ENCODE measurements around the gene DEPDC5. TPM values are rescaled to one million over a fixed set of nuclear protein-coding genes. Genes with fewer than 3 reads are reported as not detected.
"Not testable (repeated sequence)": the region's sequence is repeated elsewhere in the genome, so short reads cannot be mapped to it uniquely, and the experiment has no call there.

The DEPDC5 gene
- total RNA-seq, result 33.0 and 39.8 TPM in 2 replicates
- long read RNA-seq, partial matches to known transcripts, result 8 of 13 reads
- long read RNA-seq, other reads (novel, unspliced or antisense), result 3 of 13 reads

GRCh38 chr22:31753634-31754501 is at the start of gene DEPDC5:
TSS of gene DEPDC5 (plus strand) at chr22:31754019. CDS start at chr22:31754922, 903 bp downstream.
- no peak for TF ChIP-seq CTCF (IDR thresholded peaks at IDR 0.05; ENCODE audit: unreplicated experiment)
- H3K9me3 Mint-ChIP-seq (ENCODE audit: low read depth), result no peaks in the 10 kb centered on the region
- peak within 1 kb of the TSS; percentile 99 for H3K27ac Mint-ChIP-seq
- H3K4me3 Mint-ChIP-seq (ENCODE audit: low read depth), result peak within 1 kb of the TSS; percentile 82
- no peaks in the 10 kb centered on the region for H3K36me3 Mint-ChIP-seq (ENCODE audit: insufficient read depth)
- no peaks in the 10 kb centered on the region for H3K27me3 Mint-ChIP-seq
- peaks cover 36% of the 10 kb centered on the region for H3K4me1 Mint-ChIP-seq (ENCODE audit: low read depth)
- peak; percentile 96 for DNase-seq (ENCODE audit: low spot score, unreplicated experiment)

DNA sequence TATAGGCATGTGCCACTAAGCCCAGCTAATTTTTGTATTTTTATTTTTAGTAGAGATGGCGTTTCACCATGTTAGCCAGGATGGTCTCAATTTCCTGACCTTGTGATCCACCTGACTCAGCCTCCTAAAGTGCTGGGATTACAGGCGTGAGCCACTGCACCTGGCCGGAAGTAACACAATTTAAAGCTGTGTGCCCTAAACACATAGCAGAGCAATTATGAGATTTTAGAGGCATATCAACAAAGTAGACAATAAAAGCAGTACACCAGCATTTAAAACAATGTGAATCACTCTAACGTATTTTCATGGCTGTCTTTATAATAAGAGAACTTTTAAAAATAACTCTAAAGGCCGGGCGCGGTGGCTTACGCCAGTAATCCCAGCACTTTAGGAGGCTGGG is 46.3 kb upstream of the DEPDC5 start:
- Mint-ChIP-seq H3K27ac (no peak overlapping the region), H3K27me3 (no peaks in the 10 kb centered on the region), H3K9me3 (ENCODE audit: low read depth) (no peaks in the 10 kb centered on the region), H3K4me3 (ENCODE audit: low read depth) (no peak overlapping the region), H3K36me3 (ENCODE audit: insufficient read depth) (peaks cover 21% of the 10 kb centered on the region), H3K4me1 (ENCODE audit: low read depth) (no peaks in the 10 kb centered on the region)
- no peak for DNase-seq (ENCODE audit: low spot score, unreplicated experiment)
- TF ChIP-seq CTCF (IDR thresholded peaks at IDR 0.05; ENCODE audit: unreplicated experiment), result no peak

- not testable (repeated sequence) for H3K9me3 Mint-ChIP-seq (ENCODE audit: low read depth); H3K4me3 Mint-ChIP-seq (ENCODE audit: low read depth); DNase-seq (ENCODE audit: low spot score, unreplicated experiment); H3K27ac Mint-ChIP-seq; H3K4me1 Mint-ChIP-seq (ENCODE audit: low read depth); H3K27me3 Mint-ChIP-seq
- H3K36me3 Mint-ChIP-seq (ENCODE audit: insufficient read depth), result peaks cover 27% of the 10 kb centered on the region
Measured at GRCh38 chr22:31711226-31711625, 42.6 kb upstream of the DEPDC5 start.

DNA sequence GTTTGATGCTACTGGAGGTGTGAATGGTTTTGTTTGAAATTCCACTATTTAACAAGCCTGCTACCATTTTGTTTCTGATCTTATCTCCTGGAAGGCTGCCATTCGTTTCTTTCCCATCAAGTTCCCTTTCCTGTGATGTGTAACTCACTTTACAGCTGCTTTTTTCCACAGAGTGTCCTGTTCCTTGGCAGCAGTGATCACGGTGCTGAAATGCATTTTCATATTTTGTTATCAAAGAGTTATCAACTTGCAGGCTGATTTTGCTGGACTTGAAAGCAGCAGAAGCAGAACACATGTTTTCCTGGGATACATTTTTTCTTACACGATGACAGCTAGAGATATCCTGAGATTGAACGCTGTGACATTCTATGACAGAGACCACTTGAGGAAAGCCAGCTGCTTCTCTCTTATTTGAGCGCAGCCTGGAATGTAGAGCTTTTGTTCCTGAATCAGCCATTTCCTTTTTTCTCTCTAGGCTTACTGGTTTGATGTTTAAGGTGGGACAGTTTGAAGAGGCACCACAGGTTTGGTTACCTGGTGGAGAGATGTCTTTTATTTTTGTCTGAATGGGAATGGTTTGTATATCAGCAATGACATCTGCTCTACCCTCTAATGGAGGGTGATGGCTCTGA is 38.6 kb upstream of the DEPDC5 start:
- DNase-seq (ENCODE audit: low spot score, unreplicated experiment), result no peak
- Mint-ChIP-seq H3K27me3 (no peaks in the 10 kb centered on the region), H3K9me3 (ENCODE audit: low read depth) (no peaks in the 10 kb centered on the region), H3K4me1 (ENCODE audit: low read depth) (no peaks in the 10 kb centered on the region), H3K36me3 (ENCODE audit: insufficient read depth) (peaks cover 28% of the 10 kb centered on the region), H3K4me3 (ENCODE audit: low read depth) (no peak overlapping the region), H3K27ac (no peak overlapping the region)
- TF ChIP-seq CTCF (IDR thresholded peaks at IDR 0.05; ENCODE audit: unreplicated experiment), result no peak

GRCh38 chr22:31719850-31720471 is 33.9 kb upstream of the DEPDC5 start:
- Mint-ChIP-seq H3K9me3 (ENCODE audit: low read depth) (no peaks in the 10 kb centered on the region), H3K36me3 (ENCODE audit: insufficient read depth) (peaks cover 25% of the 10 kb centered on the region), H3K27ac (no peak overlapping the region), H3K27me3 (no peaks in the 10 kb centered on the region), H3K4me1 (ENCODE audit: low read depth) (no peaks in the 10 kb centered on the region), H3K4me3 (ENCODE audit: low read depth) (no peak overlapping the region)
- no peak for TF ChIP-seq CTCF (IDR thresholded peaks at IDR 0.05; ENCODE audit: unreplicated experiment)
- DNase-seq (ENCODE audit: low spot score, unreplicated experiment), result no peak
